GM19467 (cell line): Measurements from ENCODE around the gene CHN2.

Experiments used
- ATAC-seq: cut with Tn5 transposase; IDR thresholded peaks from one replicate; pipeline ENCODE4 v1.9.1; 2021; ENCODE audit warnings: mild to moderate bottlenecking, moderate library complexity; ENCODE audit not compliant: unreplicated experiment

CHN2 gene

DNA sequence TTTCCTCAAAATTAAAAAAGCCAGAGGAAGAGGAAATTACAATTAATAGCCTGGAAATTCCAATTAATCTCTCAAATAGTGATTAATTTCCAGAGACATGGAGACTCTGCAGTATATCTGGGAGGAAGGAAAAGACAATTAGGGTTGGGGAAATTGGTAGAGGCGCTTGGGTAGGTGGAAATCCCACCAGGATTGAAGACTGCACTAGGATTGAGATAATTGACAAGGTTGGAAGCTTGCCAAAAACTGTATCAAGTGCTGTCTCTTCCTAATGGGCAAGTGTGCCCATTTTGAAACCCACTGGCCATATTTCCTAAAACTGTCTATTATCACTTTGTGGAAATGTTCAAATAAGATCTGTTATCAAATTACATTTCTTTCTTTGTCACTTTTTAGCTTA, 21.6 kb downstream of the CHN2 start:
- ATAC-seq, result no peak

GRCh38 chr7:29217113-29217512, 22.5 kb downstream of the CHN2 start:
- ATAC-seq, result no peak

GRCh38 chr7:29224726-29225125, 30.2 kb downstream of the CHN2 start:
- no peak for ATAC-seq

GRCh38 chr7:29228289-29229011, 33.9 kb downstream of the CHN2 start:
- no peak for ATAC-seq

DNA sequence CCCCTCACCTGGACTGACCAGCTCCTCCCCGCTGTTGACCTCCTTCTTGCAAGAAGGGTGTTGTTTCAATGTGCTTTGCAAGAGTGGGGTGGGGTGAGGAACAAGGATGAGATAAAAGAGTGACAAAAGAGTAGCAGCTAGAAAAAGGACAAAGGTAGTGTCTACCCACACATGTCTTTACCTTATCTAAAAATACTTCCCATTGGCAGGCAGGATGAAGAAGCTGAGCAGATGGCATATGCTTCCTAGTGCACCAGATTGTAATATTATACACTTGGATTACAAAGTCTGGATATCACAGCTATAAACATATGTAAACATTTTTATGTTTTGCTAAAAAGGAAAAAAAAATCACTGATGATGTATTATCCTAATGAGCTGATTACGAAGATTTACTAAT, 34.5 kb downstream of the CHN2 start:
- no peak for ATAC-seq

- ATAC-seq, result no peak
These were observed 35.4 kb downstream of the CHN2 start for GRCh38 chr7:29229946-29230345.

GRCh38 chr7:29230871-29231345, 36.3 kb downstream of the CHN2 start:
- no peak for ATAC-seq

GRCh38 chr7:29231671-29232232, 37.2 kb downstream of the CHN2 start:
- no peak for ATAC-seq

GRCh38 chr7:29234438-29234837, 39.9 kb downstream of the CHN2 start:
- ATAC-seq, result no peak

DNA sequence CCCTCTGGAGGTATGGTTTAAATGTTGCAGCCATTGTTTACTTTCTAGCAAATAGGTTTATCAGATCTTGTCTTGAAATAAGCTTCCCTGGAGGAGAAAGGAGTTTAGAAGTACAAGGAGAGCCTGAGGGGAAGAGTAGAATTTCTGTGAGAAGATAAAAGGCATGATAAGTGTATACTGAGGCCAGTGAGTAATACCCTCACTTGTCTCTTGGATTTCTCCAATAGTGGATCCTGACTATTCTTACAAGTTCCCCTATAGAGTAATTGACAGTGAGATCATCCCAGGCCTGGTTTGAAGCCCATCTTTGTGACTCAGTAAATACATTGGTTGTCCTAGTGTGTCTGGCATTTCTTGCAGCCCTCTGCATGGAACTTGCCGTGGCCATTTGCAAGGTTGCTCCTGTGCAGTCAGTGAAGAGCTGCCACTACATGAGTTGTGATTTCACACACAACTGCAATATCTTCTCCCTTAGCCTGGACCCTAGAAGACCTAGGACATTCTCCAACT, 41.6 kb downstream of the CHN2 start:
- no peak for ATAC-seq

DNA sequence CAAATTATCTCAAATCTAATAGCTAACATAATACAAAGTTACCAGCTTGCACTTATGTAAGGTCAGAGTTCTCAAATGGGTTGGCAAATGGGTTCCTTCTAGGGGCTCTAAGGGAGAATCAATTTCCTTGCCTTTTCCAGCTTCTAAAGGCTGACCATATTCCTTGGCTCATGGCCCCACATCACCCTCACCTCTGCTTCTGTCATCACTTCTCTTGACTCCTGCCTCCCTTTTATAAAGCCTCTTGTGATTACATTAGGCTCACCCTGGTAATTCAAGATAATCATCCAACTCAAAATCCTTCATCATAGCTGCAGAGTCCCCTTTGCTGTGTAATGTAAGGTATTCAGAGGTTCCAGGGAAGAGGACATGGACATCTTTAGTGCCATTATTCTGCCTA, 42.1 kb downstream of the CHN2 start:
- ATAC-seq, result no peak

GRCh38 chr7:29237489-29237888, 42.9 kb downstream of the CHN2 start:
- ATAC-seq, result no peak

GRCh38 chr7:29239638-29240037, 45.1 kb downstream of the CHN2 start:
- ATAC-seq, result no peak

DNA sequence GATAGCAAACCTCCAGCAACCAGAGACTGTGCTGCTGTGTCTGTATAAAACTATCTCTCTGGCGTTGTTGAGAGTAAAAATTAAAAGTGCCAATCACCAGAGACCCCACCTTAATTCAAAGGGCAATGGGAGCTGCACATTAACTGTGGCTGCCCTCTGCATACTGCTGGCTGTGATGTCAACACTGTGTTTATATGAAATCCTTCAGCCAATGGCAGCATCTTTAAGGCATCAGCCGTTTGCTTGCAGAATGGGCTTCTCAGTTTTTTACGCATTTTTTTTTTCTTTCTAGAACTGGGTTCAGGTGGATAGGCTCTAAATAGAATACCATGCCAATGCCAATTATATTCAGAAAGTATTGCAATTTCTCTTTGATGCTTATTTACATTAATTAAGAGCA, 47.7 kb downstream of the CHN2 start:
- ATAC-seq, result no peak

DNA sequence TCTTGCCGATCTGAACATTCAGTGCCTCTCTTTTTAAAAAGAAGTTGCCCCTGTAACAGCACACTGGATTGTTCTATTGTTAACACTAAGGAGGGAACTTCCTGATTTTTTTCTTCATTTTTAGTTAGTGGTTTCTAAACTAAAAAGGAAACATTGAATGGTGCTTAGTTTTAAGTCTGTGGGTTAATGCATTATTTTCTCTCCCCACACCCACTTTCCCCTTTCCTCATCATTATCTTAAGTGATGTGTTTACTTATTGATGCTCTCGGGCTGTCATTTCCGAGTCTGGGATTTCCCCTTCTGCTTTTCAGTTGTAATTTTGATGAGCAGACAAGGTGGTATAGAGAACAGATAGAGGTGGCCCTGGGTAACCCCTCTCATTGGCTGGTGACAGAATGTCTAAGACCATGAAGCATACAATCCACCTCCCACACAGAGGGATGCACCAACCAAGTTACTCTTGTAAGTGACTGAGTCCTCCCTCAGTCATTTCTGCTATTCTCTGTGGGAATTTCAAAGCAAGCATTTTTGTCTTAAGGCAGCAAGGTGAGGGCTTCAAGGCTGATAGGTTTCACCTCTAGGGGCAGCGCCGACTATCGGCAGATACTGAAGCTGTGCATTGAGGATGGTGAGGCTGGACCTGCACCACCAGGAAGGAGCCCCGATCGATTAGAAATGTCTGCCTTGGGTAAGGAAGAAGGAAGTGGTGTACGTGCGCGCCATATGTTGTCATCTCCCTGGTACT, 49.5 kb downstream of the CHN2 start:
- ATAC-seq, result no peak

- no peak for ATAC-seq
These were observed 52.8 kb downstream of the CHN2 start for GRCh38 chr7:29247224-29247962.

GRCh38 chr7:29247963-29248236, 53.3 kb downstream of the CHN2 start:
- no peak for ATAC-seq

- ATAC-seq, result no peak
These were observed 54.3 kb downstream of the CHN2 start for GRCh38 chr7:29248713-29249382.

DNA sequence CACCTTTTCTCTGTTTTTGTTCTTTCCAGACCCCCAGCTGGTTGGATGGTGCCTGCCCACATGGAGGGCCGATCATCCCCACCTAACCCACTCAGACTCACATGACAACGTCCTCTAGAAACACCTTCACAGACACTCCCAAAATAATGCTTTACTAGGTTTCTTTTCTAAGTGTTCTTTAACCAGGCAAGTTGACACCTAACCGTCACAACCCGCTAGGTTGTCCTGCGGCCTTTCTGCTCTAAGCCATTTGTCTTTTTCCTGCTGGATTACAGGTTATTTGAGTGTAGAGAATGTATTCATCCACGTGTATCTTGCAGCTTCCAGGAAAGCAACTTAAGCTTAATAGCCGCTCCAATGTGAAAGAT, 54.8 kb downstream of the CHN2 start:
- ATAC-seq, result no peak

DNA sequence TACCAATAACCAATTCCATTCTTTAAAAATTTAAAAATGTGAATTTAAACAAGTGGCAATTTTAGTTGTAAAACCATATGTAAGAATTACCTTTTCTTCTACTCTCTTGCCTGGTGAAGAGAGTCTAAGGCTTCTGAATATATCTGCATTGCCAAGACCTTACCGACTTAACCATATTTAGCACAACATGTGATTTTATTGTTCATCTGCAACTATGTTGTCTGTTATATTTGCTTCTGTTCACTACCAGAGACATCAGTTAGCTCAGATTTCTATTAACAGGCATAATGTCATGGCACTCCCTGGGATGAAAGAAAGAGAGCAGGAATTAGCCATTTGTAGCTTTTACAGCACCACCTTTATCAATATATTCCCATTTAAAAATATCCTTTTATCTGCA, 55.3 kb downstream of the CHN2 start:
- ATAC-seq, result no peak

- ATAC-seq, result no peak
These were observed 58.6 kb downstream of the CHN2 start for GRCh38 chr7:29253225-29253624.
